GM18873 (cell line): Measurements from ENCODE around the gene ACACA.
A peak's percentile ranks its signal among the peaks of the same experiment; 100 is the strongest.
"Not testable (repeated sequence)": the region's sequence is repeated elsewhere in the genome, so short reads cannot be mapped to it uniquely, and the experiment has no call there.

Experiments
- ATAC-seq: cut with Tn5 transposase; IDR thresholded peaks from one replicate; pipeline ENCODE4 v1.9.1; 2021; ENCODE audit warnings: mild to moderate bottlenecking, moderate library complexity, moderate number of reproducible peaks; ENCODE audit not compliant: unreplicated experiment, low FRiP score

Gene ACACA

DNA sequence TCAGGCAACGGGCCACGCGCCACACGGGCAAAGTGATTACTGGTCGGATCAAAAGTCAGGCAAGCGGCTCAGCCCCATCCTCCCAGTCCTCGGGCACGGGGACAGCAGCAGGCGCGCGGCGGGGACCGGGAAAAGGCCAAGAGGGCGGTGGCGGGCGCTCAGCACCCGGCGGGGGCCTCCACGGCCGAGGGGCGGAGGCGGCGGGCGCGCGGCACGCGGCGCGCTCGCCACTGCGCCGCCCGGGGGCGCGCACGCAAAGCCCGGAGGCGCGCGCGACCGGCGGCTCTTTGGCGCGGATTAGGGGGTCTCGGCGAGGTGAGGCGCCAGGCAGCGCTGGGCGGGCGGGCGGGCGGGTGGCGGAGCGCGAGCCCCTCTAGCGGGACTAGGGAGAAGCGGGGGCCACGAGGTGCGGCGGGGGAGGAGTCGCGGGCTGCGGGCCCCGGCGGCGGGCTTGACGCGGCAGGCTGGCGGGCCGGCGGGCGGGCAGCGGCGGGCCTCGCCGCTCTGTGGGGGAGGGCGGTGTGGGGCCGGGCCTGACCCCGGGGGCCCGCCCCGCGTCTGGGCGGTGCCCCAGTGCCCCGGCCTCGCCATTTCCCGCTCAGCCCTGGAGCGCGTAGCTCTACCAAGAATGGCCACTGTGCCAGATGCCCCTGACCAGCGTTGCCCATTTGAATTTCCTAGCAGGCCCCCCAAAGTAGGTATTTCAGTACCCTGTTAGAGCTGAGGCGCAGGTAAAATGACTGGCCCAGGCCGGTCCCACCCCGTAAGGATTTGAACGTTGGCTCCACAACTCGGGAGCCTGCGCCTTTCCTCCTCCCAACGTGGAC lies at the start of gene ACACA, which contains the start of gene TADA2A:
Gene ACACA (minus strand): TSS at position 202 of the 827 bp plus-strand sequence. CDS start 537 bp downstream, outside the sequence.
Gene TADA2A (plus strand): TSS at position 252 of the 827 bp plus-strand sequence. CDS start 4,480 bp downstream, outside the sequence.
- peak; percentile 57 for ATAC-seq

DNA sequence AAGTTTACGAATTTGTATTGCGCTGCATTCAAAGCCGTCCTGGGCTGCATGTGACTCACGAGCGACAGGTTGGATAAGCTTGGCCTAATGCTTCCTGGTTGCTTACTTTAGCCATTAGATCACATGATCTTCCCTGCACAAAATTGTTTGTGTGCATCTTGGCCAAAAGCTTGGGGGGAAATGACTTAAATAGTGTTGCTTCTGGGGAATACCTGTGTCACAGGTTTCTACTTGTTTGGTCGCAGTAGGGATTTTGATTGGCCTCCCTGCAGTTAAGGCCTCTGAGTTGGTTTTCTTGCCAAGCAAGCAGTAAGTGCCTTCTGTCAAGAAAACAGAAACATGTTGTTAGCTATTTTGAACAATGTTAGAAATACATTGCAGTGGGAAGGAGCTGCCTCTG lies 43.5 kb upstream of the ACACA start:
- ATAC-seq, result no peak

DNA sequence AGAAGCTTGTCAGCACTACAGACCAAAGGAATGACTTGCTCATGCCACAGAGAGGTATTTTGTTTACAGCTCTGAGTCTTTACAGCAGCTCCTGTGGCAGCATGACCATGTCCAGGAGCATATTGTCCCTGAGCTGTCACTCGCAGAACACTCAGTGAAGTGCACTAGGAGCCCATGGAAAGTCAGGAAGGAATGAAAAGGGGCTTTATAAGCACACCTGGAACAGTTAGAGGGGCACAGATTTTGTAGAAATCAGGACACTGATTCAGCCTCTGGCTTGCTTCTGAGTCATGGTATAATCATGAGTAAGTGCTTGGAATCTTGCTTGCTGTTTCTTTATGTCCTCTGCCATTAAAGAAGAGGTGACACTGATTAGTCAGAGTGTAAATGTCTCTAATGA lies 41.0 kb upstream of the ACACA start:
- ATAC-seq, result no peak

DNA sequence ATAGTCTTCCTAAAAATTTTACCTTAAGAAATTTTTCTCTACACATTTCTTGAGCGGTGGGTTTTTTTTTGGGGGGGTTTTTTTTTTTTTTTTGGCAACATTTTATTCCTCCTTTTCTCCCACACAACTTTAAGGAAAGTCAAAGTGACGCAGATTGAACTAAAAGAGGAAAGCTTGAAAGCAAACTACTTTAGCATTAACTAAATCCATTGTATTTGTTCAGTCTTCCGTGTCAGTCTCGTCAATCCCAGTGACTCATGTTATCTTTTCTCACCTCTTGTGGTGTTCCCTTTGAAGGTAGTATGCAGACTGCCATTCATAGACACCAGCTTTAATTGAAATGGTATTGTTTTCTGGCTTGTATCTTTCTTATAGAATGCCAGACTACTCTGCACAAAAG lies 39.4 kb upstream of the ACACA start:
- ATAC-seq, result no peak

DNA sequence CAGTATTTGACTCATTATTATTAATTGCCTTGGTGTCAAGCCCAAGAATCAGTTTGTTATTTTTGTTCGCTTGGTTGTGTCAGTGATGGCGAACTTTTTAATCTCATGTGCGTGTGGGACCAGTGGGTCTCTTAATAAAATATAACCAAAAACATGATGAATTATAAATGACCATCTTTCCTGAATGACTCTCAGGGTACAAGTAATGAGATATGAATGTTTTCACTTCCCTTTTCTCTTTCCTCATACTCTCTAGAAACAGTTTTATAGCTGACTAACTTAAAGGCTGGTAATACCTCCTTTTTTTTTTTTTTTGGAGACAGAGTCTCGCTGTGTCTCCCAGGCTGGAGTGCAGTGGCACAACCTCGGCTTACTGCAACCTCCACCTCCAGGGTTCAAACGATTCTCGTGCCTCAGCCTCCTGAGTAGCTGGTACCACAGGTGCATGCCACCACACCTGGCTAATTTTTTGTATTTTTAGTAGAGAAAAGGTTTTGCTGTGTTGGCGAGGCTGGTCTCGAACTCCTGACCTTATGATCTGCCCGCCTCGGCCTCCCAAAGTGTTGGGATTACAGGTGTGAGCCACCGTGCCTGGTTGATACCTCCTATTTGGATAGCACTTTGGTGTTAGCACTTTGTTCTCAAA lies 34.9 kb upstream of the ACACA start:
- ATAC-seq, result not testable (repeated sequence)

DNA sequence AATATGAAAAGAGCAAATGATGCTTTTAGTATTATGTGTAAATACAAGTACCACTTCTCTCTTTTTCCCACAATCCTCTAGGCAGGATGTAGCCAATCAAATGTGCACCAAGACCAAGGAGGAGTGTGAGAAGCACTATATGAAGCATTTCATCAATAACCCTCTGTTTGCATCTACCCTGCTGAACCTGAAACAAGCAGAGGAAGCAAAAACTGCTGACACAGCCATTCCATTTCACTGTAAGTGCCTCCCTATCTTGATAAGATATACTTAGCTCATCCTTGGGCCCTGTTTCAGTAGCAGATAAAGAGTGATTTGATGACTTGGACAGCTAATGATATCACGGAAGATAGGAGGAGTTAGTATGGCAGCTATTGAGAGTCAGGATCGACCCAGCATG lies 33.8 kb upstream of the ACACA start:
- no peak for ATAC-seq

DNA sequence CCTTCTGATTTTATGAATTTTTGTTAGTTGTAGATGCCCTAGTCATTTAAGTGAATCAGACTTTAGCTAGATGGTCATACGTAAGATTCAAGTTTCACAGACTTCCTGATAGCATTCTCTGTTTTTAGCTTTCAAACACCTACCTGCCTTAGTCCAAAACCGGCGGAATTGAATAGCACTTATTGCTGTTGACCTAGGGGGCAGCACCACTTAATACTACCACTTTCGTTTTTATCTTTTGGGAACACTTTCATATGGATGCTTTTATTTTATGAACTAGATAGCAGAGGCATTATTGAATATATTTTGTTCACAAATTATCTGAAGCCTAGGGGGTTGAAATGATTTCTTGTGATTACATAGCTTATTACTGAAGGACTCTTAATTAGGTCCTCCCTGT lies 31.5 kb upstream of the ACACA start:
- no peak for ATAC-seq

DNA sequence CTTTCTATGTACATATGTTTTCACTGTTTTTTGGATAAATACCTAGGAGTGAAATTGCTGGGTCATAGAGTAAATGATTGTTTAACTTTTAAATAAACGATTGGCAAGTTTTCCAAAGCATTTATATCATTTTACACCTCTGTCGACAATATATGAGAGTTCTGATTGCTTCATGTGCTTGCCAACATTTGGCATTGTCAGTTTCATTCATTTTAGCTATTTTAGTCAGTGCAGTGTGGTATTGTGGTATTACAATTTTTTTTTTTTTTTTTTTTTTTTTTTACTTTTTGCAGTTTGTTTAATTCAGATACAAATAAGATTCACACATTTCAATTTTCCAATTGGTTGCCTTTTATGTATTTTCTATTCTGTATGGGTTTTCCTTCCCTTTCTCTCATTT lies 26.0 kb upstream of the ACACA start:
- ATAC-seq, result no peak

DNA sequence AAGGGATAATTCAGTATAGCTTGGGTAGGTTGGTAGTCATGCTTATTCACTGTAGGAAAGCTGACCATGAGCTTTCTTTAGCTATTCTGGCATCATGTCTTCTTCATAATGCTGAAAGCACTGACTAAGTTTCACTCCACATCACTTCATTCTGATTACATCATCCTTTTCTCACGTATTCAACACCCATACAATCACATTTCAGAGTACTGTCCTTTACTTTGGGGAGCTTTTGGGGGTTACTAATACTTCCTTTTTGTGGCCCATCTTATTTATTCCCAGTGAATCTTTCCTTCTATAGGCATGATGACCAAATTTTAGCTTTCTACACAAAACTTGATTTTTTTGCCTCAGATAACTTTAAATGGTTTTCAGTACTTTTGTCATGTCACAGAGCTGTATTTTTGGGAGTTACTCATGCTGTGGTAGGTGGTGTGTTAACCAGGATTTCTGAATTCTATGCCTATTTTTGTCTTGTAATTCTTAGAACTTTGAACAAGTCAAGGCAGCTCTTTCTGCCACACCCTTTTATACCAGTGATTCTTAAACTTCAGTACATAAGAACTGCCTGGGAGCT lies 23.5 kb upstream of the ACACA start:
- ATAC-seq, result no peak

DNA sequence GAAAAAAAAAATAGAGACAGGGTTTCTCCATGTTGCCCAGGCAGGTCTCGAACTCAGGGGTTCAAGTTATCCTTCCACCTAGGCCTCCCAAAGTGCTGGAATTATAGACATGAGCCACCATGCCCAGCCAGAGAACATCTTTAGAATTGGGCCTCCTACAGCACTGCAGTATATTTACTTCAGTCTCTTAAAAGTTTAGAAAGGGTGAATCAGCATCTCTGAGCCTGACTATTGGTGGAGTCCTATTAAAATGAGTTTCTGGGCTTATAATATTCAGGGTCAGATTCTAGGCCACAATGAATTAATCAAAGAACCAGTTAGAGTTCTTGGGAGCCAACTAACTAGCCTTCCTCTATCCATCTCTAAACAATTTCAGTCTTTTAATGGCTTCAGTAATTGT lies 22.8 kb upstream of the ACACA start:
- ATAC-seq, result no peak

DNA sequence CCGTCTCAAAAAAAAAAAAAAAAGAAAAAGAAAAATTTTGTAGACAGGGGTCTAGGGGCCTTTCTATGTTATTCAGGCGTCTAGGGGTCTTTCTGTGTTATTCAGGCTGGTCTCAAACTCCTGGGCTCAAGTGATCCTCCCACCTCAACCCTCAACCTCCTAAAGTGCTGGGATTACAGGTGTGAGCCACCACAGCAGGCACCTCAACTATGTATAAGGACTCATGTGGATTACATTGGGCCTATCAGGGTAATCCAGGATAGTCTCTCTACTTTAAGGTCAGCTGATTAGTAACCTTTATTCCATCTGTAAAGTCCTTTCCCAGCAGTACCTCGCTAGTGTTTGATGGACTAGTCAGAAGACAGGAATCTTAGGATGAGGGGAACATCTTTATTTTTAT lies 22.4 kb upstream of the ACACA start:
- ATAC-seq, result no peak

DNA sequence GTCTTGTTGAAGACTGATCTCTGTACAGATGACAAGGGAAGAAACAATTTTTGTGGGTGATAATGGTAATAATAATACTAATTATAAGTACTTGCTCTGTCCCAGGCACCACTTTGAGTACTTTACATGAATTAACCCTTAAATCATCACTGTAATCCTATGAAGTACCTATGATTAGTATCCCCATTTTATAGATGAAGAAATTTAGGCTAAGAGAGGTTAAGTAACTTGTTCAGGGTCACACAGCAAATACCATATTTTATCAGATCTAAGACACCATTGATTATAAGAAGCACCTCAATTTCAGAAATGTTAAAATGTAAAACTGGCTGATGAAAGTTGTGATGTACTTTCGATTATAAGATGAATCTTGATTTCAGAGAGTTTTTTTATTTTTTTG lies 18.6 kb upstream of the ACACA start:
- ATAC-seq, result no peak

DNA sequence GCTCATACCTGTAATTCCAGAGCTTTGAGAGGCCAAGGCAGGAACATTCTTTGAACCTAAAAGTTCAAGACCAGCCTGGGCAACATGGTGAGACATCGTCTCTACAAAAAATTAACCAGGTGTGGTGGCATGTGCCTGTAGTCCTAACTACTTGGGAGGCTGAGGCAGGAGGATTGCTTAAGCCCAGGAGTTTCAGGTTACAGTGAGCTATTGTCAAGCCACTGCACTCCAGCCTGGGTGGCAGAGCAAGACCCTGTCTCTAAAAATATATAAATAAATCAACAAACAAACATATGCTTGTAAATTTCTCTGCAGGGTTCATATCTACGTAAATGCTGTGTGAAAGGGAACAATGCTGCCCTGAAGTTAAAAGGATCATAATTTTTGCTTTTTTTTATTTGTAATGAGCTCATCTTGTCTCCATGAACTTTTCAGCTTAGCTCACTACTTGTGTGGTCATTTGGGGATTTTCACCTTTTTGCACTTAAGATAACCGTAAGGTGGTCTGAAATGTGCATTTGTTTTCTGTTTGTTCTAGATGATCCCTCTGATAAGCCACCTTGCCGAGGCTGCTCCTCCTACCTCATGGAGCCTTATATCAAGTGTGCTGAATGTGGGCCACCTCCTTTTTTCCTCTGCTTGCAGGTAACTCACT lies 16.5 kb upstream of the ACACA start:
- no peak for ATAC-seq

DNA sequence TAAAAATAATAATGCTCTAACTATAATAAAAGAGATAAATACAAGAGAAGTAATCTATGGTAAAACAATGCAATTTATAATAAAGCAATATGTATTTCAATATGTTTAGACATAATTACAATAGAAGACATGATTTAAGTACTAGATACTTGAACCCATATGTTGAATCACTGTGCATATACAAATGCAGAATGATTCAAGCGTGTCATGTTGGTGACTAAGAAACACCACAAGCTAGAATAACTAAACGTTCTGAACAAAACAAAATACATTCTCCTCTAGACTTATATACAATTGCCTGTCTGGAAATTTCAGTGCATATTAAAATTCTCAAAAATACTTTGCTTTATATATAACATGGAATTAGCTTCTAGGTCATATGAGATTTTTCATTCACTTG lies 11.2 kb upstream of the ACACA start:
- ATAC-seq, result no peak

DNA sequence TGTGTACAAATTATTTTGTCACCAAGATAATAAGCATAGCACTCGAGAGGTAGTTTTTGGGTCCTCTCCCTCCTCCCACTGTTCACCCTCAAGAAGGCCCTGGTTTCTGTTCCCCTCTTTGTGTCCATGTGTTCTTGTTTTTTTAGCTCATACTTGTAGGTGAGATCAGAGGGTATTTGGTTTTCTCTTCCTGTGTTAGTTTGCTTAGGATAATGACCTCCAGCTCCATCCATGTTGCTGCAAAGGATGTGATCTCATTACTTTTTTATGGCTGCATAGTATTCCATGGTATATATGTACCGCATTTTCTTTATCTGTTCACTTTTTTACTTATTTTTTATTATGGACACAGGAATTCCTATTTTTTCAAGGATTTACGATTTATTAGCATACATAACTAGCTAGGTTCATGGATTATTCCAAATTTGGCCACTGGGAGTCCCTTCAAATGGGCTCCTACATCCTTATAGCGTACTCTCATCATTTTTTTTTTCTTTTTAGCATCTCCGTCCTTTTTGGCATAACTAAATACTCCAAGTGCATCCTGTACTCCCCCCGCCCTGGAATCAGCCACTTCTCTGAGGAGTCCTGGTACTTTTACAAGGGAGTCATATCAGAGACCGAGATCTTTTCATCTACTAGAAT lies 7.4 kb upstream of the ACACA start:
- ATAC-seq, result no peak

DNA sequence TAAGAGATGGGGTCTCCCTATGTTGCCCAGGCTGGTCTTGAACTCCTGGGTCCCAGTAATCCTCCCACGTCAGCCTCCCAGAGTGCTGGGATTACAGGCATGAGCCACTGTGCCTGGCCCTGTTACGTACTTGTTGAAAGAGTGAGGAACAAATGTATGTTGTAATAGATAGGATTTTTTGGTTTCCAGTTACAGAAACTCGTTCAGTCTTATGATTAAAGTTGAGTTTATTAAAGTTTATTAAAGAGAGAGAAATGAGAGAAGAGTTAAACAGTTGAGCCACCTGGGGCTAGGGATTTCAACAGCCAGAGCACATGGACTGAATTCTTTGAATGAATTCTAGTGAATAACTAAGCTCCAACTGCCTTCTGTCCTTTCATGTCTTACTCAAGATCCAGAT lies 3.7 kb upstream of the ACACA start:
- no peak for ATAC-seq

DNA sequence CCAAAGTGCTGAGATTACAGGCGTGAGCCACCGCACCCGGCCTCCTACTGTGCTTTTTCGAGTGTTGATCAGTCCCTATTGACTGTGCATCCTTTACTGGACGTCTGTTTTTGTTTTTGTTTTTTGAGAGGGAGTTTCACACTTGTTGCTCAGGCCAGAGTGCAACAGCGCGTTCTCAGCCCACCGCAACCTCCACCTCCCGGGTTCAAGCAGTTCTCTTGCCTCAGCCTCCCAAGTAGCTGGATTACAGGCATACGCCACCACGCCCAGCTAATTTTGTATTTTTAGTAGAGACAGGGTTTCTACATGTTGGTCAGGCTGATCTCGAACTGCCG lies 1.5 kb upstream of the ACACA start:
- not testable (repeated sequence) for ATAC-seq

DNA sequence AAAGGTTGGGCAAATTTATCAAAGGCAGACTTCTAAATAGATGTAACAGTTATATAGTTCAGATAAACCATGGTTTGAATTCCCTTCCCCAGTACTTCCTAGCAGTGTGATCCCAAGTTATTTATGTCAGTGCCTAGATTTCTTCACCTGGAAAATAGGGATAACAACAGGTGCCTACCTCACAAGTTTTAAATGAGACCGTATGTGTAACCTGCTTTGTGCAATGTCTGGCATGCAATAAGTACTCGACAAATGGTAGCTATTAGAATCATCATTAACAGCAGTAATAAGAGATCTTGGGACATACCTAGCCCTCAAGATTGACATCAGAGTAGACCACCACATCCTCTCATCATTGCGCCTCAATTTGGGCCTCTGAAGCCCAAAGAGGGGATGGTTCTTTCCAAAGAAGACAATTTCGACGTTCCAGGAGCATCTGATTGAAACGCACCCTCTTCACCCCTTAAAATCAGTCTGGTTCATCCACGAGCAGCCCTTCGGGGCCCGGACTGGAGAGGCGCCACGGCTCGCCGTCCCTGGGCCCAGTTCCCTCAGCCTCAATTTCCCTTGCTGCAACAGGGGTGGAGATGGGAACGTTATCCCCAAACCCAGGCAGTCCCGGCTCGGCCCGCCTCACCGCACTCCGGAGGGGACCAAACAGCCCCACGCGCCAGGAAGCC lies 541 bp downstream of the ACACA start:
- ATAC-seq, result peak; percentile 29

DNA sequence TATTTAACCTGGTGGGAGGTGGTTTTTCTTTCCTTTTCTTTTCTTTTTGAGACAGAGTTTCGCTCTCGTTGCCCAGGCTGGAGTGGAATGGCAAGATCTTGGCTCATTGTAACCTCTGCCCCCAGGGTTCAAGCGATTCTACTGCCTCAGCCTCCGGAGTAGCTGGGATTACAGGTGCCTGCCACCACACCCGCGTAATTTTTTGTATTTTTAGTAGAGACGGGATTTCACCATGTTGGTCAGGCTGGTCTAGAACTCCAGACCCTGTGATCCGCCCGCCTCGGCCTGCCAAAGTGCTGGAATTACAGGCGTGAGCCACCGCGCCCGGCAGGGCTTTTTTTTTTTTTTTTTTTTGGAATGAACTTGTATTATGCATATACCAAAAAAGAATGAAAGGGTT lies 1.1 kb downstream of the ACACA start:
- ATAC-seq, result not testable (repeated sequence)

DNA sequence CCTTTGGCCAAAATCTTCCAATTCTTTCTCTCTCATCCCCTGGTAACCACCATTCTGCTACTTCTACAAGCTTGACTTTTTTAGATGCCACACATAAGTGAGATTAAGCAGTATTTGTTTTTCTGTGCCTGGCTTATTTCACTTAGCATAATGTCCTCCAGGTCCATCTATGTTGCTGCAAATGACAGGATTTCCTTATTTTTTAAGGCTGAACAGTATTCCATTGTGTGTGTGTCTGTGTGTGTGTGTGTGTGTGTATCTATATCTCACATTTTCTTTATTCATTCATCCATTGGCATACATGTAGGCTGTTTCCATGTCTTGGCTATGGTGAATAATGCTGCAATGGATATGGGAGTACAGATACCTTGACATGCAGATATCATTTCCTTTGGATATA lies 6.1 kb downstream of the ACACA start:
- ATAC-seq, result no peak
